ACC112 (cell line): Measurements from ENCODE around the gene CCDC92B.
"Not testable (repeated sequence)": the region's sequence is repeated elsewhere in the genome, so short reads cannot be mapped to it uniquely, and the experiment has no call there.

Experiments
- H2AFZ ChIP-seq: fragments of 200-600 bp; sonication (generic); one replicate; pipeline ENCODE4 v1.6.0; 2017; ENCODE audit warnings: antibody characterized with exemption, low read length; ENCODE audit not compliant: unreplicated experiment
- H3K27ac ChIP-seq: fragments of 200-600 bp; sonication (generic); 2 replicates; pipeline ENCODE4 v1.5.1; 2014; ENCODE audit warnings: low read depth, mild to moderate bottlenecking, antibody characterized with exemption, low read length, moderate library complexity
- H3K27me3 ChIP-seq: fragments of 200-600 bp; sonication (generic); 2 replicates; pipeline ENCODE4 v1.6.1; 2014; ENCODE audit warnings: mild to moderate bottlenecking, antibody characterized with exemption, low read length, moderate library complexity, mixed read lengths; ENCODE audit not compliant: insufficient read depth
- H3K36me3 ChIP-seq: fragments of 200-600 bp; sonication (generic); 2 replicates; pipeline ENCODE4 v1.6.1; 2016; ENCODE audit warnings: mild to moderate bottlenecking, antibody characterized with exemption, low read length, moderate library complexity, mixed read lengths; ENCODE audit not compliant: insufficient read depth
- H3K4me1 ChIP-seq: fragments of 200-600 bp; sonication (generic); one replicate; pipeline ENCODE4 v1.6.1; 2016; ENCODE audit warnings: low read length, mixed read lengths; ENCODE audit not compliant: insufficient read depth, unreplicated experiment, control insufficient read depth
- H3K4me3 ChIP-seq: fragments of 200-600 bp; sonication (generic); 2 replicates; pipeline ENCODE4 v1.5.1; 2014; ENCODE audit warnings: mild to moderate bottlenecking, low read depth, low read length
- H3K79me2 ChIP-seq: fragments of 200-600 bp; sonication (generic); one replicate; pipeline ENCODE4 v1.6.0; 2016; ENCODE audit warnings: low read length; ENCODE audit not compliant: control insufficient read depth, unreplicated experiment, insufficient read depth

Gene CCDC92B

GRCh38 chr17:2701996-2702741, 47.3 kb downstream of the CCDC92B start:
- H2AFZ ChIP-seq: no peak overlapping the region
- no peak overlapping the region for H3K4me3 ChIP-seq
- H3K36me3 ChIP-seq: peaks cover 19% of the 10 kb centered on the region; the same call in 1 of the 2 replicates
- H3K27me3 ChIP-seq: no peaks in the 10 kb centered on the region
- peaks cover 8% of the 10 kb centered on the region for H3K4me1 ChIP-seq
- peaks cover 30% of the 10 kb centered on the region for H3K79me2 ChIP-seq
- no peak overlapping the region for H3K27ac ChIP-seq

- peaks cover 8% of the 10 kb centered on the region for H3K4me1 ChIP-seq
- H2AFZ ChIP-seq: no peak overlapping the region
- no peaks in the 10 kb centered on the region for H3K27me3 ChIP-seq
- no peak overlapping the region for H3K27ac ChIP-seq
- H3K36me3 ChIP-seq: peaks cover 19% of the 10 kb centered on the region; the same call in 1 of the 2 replicates
- H3K79me2 ChIP-seq: peaks cover 22% of the 10 kb centered on the region
- no peak overlapping the region for H3K4me3 ChIP-seq
These were observed 48.1 kb downstream of the CCDC92B start for GRCh38 chr17:2701161-2701995.

GRCh38 chr17:2700491-2701141, 48.8 kb downstream of the CCDC92B start:
- peaks cover 19% of the 10 kb centered on the region; the same call in 1 of the 2 replicates for H3K36me3 ChIP-seq
- no peak overlapping the region for H2AFZ ChIP-seq
- no peak overlapping the region for H3K27ac ChIP-seq
- peaks cover 14% of the 10 kb centered on the region for H3K79me2 ChIP-seq
- no peak overlapping the region for H3K4me3 ChIP-seq
- H3K27me3 ChIP-seq: no peaks in the 10 kb centered on the region
- H3K4me1 ChIP-seq: peaks cover 3% of the 10 kb centered on the region

GRCh38 chr17:2700030-2700490, 49.4 kb downstream of the CCDC92B start:
- H2AFZ ChIP-seq: no peak overlapping the region
- peaks cover 9% of the 10 kb centered on the region for H3K79me2 ChIP-seq
- no peak overlapping the region for H3K27ac ChIP-seq
- no peak overlapping the region for H3K4me3 ChIP-seq
- H3K36me3 ChIP-seq: peaks cover 19% of the 10 kb centered on the region; the same call in 1 of the 2 replicates
- H3K4me1 ChIP-seq: no peaks in the 10 kb centered on the region
- no peaks in the 10 kb centered on the region for H3K27me3 ChIP-seq

GRCh38 chr17:2699216-2699805, 50.1 kb downstream of the CCDC92B start:
- H3K27ac ChIP-seq, H2AFZ ChIP-seq, H3K79me2 ChIP-seq, H3K27me3 ChIP-seq, H3K4me1 ChIP-seq, H3K4me3 ChIP-seq: not testable (repeated sequence)
- peaks cover 19% of the 10 kb centered on the region; the same call in 1 of the 2 replicates for H3K36me3 ChIP-seq

- Histone ChIP-seq H2AFZ (no peak overlapping the region), H3K79me2 (no peaks in the 10 kb centered on the region), H3K4me3 (no peak overlapping the region), H3K27ac (no peak overlapping the region), H3K4me1 (no peaks in the 10 kb centered on the region), H3K27me3 (no peaks in the 10 kb centered on the region), H3K36me3 (peaks cover 15% of the 10 kb centered on the region; the same call in 1 of the 2 replicates)
These were observed 51.8 kb downstream of the CCDC92B start for GRCh38 chr17:2697611-2698162.

- Histone ChIP-seq H2AFZ (no peak overlapping the region), H3K79me2 (no peaks in the 10 kb centered on the region), H3K4me1 (no peaks in the 10 kb centered on the region), H3K27me3 (no peaks in the 10 kb centered on the region), H3K4me3 (no peak overlapping the region), H3K36me3 (peaks cover 19% of the 10 kb centered on the region; the same call in 1 of the 2 replicates), H3K27ac (no peak overlapping the region)
These were observed 53.3 kb downstream of the CCDC92B start for GRCh38 chr17:2695961-2696760.

- Histone ChIP-seq H3K27me3 (no peaks in the 10 kb centered on the region), H3K27ac (no peak overlapping the region), H3K79me2 (no peaks in the 10 kb centered on the region), H3K4me3 (no peak overlapping the region), H2AFZ (no peak overlapping the region), H3K36me3 (peaks cover 19% of the 10 kb centered on the region; the same call in 1 of the 2 replicates), H3K4me1 (no peaks in the 10 kb centered on the region)
These were observed 54.0 kb downstream of the CCDC92B start for GRCh38 chr17:2695243-2695960.
